Left forelimb (tissue), 1 donor: ENCODE results near the gene BEND5.
A peak's percentile ranks its signal among the peaks of the same experiment; 100 is the strongest.

ENCODE experiments used
- DNase-seq: peaks from one replicate; pipeline ENCODE4 v3.0.0-alpha.2; 2018; ENCODE audit warnings: low spot score

The BEND5 gene

DNA sequence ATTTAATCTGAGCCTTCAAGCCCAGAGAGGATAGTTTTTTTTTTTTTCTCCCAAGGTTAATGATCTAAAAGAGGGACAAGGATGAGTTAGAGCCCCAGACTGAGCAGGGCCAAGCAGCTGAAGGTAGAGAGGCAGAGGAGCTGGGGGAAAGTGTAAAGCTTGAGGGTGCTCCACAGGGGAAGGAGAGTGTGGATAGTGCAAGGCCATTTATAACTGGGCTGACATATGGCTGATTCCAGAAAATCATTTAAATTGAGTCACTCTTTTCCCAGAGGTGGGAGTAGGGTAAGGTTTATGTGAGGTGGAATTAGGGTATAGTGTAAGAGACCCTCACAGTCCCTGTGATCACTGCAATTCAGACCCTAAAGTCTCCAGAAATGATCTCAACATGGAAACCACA is 55.8 kb downstream of the BEND5 start:
- DNase-seq: no peak

GRCh38 chr1:48718705-48719104 is 58.0 kb downstream of the BEND5 start:
- no peak for DNase-seq

- DNase-seq: no peak
These were observed 58.5 kb downstream of the BEND5 start for GRCh38 chr1:48718116-48718630.

DNA sequence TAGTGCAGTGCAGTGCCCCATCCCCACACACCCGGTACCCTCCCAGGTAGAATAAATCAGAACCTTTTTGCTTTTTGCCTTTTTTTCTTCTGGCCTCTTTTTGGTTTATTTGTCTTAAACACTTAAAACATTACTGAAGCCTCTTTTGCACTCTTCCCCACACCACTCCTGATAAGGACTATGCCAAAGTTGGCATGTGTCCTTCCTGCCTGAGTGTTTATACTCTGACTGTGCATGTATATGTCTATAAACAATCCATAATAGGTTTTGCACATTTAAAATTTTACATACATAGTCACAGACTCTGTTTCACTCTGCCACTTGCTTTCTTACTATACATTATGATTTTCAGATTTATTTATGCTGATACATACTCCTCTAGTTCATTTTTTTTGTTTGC is 59.6 kb downstream of the BEND5 start:
- no peak for DNase-seq

- no peak for DNase-seq
These were observed 60.8 kb downstream of the BEND5 start for GRCh38 chr1:48715921-48716320.

- DNase-seq: no peak
These were observed 65.8 kb downstream of the BEND5 start for GRCh38 chr1:48710915-48711314.

DNA sequence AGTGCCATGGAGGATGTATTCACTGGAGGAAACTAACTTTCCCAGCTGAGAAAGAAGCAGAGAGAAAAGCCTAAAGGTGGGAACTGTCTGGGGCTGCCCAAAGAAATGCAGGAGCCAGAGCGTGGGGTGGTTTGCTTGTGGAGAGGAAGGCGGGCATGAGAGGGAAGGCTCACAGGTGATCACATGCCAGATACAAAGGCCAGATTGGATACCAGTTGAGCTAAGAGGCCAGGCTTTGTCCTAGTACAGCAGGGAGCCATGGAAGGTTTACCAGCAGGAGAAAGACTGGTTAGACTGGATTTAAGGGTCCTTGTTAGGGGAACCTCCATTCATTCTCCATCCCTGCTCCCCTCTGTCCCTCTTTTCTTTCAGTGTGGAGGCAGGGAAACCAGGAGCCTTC is 66.4 kb downstream of the BEND5 start:
- no peak for DNase-seq

DNA sequence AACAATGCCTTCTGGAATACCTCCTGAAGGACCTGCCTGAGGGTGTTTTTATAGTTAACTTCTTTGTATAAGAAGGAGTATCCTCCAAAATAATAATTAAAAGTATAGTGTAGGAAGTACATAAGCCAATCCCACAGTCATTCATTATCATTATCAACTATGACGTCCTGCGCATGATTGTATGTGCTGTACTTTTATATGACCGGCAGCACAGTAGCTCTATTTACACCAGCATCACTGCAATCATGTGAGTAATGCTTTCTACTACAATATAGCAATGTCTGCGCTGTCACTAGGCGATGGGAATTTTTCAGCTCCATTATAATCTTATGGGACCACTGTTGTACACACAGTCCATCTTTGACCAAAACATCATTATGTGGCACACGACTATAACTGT is 72.0 kb downstream of the BEND5 start:
- DNase-seq: no peak

DNA sequence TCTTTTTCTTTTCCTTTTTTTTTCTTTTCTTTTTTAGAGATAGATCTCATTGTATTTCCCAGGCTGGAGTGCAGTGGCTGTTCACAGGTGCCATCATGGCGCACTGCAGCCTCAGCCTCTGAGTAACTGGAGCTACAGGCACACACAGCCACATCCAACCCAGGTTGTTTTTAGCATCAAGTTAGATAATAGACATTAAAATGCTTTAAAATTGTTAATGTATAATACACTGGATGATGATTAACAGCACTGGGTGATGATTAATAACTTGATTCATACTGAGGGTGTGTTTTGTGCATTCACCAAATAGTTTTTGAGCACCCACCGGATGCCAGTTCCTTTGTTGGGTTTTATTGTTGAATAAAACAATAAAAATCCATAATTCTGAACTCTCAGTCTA is 75.2 kb downstream of the BEND5 start:
- DNase-seq: no peak

DNA sequence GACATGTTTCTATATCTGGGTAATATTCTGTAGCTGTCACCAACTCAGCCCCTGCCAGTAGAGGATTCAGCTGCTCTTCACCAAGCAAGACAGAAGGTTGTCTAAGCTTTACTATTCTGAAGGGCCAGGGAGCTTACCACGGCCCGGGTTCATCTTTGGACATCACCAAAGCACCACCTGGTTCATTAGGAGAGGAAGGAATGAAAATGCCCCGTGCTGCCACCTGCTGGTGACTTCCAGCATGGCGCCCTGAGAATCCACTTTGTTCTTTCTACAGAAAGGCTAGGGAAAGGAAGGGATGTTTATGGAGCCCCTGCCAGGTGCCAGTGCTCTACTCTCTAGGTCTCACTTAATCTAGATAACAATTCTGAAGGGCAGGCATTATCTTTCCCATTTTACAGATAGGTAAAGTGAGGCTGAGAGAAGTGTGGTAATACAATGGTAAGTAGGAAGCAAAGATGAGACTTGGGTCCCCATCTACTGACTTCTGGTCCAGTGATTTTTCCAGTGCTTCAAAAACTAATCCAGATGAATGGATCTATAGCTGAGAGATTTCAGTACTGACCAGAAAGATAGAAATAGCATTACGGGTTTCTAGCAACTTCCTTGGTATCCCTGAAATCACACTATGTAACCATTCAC is 79.5 kb downstream of the BEND5 start:
- no peak for DNase-seq

DNA sequence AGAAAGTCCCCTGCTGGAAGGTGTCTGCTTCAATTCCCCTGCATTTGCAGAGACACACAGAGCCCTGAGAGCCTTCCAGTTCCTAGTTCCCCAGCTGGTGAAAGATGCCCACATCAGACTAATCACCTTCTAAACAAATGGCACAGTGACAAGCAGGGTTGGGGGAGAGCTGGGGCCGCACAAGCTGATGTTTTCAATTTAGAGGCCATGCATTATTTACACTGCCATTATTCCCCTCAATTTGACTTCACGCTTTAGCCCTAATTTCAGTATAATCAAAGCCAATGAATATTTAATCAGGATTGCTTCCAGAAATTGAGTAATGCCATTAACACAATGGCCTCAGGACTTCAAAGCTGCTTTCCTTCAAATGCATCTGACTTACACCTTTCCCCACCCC is 81.5 kb downstream of the BEND5 start:
- DNase-seq: no peak

- DNase-seq: peak; percentile 26
These were observed 82.9 kb downstream of the BEND5 start for GRCh38 chr1:48693674-48694320.

- DNase-seq: peak; percentile 48
These were observed 83.5 kb downstream of the BEND5 start for GRCh38 chr1:48693180-48693579.

DNA sequence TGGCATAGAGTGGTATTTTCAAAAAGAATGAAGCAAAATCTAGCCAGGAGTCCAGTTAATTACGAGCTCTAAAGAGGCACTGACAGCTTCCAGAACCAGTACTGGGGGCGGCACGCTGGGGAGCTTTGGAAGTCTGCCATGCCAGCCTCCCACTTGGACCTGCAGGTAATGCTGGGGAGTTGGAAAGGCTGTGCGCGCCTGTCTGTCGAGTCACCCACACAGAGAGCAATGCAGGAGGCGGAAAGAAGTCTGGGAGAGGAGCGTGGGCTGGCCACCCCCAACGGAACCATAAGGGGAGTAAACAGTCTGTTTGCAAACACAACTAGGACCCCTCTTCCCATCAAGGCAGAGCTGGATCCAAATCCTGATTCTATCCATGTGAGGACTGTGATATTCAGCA is 84.5 kb downstream of the BEND5 start:
- DNase-seq: no peak

- no peak for DNase-seq
These were observed 85.2 kb downstream of the BEND5 start for GRCh38 chr1:48691429-48692001.

DNA sequence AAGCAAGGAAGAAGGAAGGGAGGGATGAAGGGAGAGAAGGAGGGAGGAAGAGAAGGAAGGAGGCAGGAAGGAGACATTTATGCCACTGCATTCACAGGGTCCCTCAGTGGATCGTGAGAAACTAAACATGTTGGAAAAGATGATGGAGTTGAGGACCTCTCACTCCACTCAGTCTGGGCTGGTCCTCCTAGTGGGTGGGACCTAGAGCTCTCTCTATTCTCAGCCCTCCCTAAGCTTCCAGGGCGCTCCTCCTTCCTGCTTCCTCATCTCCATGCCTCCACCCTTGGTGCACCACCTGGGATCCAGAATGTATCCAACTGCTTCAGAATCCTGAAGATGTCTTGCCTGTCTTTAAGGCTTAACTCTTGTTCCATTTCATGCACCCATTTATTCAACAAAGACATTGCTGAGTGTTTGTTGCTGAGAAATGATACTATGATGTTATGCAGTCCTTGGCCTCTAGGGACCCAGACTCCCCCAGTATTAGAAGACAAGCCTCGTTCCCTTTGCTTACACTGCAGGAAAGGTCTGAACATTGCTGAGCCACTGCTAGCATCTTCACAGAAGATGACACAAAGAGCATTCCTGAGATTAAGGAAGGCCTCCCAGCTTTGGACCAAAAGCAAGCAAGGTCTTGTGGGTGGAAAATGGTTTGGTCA is 88.5 kb downstream of the BEND5 start:
- DNase-seq: no peak

DNA sequence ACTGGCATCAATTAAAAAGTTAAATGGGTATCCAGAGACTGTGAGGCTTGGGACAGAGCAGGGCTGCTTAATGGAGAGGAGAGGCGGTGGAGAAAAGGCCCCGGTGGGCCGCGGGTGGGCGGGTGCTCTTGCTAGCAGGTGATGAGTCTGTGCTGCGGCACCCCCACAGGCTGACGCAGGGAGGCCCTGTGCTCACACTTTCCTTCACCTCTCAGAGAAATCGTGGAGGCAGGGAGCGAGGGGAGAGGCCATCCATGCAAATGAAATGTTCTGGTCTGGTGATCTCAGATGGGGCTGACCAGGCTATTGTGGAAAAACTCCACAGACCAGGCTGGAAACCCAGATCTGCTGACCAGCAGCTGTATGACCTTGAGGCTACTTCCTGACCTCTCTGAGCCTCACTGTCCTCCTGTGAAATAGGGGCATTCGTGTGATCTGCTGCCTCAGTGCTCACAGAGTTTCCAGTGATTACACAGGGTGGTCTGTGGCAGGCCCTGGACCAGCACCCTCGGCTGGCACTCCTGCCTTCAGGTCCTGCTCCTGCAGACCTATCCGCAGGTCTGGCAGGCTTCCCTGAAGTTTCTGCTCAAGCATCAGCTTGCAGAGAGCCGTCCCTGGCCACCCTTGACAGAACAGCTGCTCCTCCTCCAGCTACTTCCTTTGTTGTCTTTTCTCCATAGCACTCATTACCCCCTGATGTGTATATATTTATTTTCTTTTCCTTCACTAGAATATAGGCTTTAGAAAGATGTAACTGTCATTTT is 89.2 kb downstream of the BEND5 start:
- no peak for DNase-seq

- no peak for DNase-seq
These were observed 90.5 kb downstream of the BEND5 start for GRCh38 chr1:48686159-48686558.

DNA sequence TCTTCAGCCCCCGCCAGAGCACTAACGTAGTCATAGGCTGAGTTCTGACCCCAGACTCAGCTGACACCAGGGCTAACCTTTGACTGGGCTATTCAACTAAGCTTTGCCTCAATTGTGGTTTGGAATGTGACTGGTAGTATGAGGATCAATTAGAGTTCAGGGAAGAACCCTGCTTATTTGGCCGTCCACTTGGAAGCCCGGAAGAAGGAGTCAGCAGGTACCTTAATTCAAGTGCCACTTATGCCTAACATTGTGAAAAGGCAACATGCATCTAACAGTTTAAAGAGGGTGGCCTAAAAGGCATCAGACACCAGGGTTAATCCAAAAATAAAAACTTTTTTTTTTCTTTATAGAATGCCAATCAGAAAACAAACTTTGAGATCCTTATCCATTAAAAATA is 92.3 kb downstream of the BEND5 start:
- no peak for DNase-seq

DNA sequence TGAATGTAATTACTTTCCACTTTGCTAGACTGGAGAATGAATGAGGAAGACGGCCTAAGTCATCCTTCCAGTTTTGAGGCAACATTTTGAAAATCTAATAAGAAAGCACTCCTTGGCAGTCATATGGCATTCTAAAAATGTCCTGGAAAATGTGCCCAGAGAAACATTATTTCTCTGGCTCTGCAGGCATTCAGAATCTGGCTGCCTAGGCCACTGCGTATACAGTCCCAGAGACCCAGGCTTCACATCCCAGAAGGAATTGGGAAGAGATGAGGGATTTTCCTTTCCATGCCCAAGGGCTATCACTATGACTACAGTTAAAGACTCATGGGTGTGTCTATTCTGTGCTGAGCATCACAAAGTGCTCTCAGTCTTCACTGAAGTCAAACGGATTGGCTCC is 92.9 kb downstream of the BEND5 start:
- no peak for DNase-seq

DNA sequence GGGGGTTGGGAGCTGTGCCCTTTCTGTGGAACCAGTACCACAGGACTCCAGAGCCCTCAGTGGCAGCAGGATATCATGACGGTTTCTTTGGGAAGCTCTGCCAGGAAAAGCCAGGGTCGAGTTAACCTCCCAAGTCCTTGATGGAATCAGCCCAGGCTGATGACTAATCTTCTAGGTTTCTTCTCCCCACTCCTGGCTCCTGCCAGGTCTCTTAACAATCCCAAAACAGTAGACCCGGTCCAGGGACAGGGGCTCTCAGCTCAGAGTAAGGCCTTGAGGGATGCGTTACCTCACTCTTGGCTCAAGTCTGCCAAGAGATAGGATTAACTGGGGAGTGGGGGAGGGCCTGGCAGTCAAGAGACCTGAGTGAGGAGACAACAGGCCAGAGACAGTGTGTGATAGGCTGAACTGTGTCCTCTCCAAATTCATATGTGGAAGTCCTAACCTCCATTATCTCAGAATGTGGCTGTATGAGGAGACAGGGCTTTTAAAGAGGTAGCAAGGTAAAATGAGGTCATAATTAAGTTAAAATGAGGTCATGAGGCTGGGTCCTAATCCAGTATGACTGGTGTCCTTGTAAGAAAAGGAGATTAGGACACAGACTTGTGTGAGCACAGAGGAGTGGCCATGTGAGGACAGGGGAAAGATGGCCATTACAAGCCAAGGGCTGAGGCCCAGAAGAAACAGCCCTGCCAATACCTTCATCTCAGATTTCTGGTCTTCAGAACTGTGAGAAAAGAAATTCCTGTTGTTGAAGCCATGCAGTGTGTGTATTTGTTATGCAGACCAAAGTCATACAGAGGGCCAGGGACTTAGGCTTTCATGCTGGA is 95.0 kb downstream of the BEND5 start:
- DNase-seq: no peak
